HG02623 (cell line): Measurements from ENCODE around the gene TMEM131.
"Not testable (repeated sequence)": the region's sequence is repeated elsewhere in the genome, so short reads cannot be mapped to it uniquely, and the experiment has no call there.

Source experiments
- ATAC-seq: cut with Tn5 transposase; IDR thresholded peaks from one replicate; pipeline ENCODE4 v1.9.1; 2021; ENCODE audit warnings: moderate library complexity; ENCODE audit not compliant: unreplicated experiment

The TMEM131 gene

GRCh38 chr2:97869722-97870346 is 125.9 kb downstream of the TMEM131 start:
- ATAC-seq = no peak

DNA sequence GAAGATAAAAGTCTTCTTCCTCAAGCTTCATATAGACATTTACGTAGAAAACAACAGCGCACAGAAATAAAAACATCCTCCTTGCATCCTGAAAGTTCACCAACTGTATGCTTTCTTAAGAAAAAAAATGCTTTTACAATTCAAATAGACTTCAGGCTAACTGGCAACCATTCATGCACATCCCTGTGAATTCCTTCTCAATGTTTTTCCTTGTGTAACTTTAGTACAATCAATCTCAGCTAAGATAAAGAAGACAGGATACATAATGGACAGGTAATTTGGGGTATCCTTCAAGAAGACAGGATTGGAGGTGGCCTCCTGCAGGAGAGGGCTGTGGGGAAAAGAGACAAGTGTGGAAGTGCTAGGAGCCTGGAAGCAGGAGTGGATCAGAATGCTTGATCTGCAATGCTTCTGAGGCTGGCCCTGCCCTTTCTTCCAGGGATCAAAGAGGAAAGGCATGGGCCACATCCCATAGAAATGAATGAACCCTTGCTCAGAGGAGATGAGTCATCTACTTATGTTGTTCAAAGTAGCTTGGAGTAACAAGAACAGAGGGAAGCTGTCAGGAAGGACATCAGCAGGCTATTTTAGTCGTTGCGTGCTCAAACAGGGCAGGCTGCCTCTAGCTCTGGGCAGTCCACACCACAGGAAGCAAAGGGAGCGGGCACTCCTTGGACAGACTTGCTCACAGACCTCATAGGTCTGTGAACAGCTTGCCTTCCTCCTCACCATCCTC is 126.6 kb downstream of the TMEM131 start:
- ATAC-seq = no peak

DNA sequence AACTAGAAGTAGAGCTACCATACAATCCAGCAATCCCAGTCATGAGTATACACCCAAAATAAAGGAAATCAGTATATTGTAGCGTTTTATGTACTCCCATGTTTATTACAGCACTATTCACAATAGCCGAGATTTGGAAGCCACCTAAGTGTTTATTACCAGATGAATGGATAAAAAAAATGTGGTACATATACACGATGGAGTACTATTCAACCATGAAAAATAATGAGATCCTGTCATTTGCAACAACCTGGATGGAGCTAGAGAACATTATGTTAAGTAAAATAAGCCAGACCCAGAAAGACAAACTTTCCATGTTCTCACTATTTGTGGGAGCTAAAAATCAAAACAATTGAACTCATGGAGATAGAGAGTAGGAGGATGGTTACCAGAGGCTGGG is 131.9 kb downstream of the TMEM131 start:
- ATAC-seq = no peak

DNA sequence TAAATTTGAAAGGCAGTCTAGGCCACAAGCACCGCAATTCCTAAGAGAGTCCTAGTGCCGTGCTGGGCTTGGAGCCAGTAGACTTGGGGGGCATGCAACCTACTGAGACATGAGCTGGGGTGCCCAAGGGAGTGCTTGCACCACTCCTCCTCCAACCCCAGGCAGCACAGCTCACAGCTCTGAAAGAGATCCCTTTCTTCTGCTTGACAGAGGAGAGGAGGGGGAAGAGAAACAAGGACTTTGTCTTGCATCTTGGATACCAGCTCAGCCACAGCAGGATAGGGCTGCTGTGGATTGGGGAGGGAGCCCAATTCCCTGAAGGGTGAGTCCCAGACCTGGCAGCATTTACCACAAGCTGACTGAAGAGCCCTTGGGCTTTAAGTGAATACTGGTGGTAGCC is 134.6 kb downstream of the TMEM131 start:
- ATAC-seq = no peak

DNA sequence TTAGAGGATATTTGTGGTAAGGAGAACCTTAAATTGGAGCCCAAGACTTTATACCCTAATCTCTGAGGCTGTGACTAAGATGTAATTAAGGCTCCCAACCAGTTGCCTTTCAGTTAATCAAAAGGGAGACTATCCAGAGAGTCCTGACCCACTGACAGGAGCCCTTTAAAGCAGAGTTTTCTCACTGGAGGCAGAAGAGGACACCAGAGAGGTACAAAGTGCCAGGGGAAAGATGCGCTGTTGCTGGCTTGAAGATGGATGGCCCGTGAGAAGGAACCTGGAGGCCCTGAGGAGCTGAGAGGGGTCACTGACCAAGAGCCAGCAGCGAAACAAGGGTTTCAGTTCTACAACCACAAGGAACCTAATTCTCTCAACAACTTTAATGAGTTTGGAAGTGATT is 137.3 kb downstream of the TMEM131 start:
- ATAC-seq = no peak

DNA sequence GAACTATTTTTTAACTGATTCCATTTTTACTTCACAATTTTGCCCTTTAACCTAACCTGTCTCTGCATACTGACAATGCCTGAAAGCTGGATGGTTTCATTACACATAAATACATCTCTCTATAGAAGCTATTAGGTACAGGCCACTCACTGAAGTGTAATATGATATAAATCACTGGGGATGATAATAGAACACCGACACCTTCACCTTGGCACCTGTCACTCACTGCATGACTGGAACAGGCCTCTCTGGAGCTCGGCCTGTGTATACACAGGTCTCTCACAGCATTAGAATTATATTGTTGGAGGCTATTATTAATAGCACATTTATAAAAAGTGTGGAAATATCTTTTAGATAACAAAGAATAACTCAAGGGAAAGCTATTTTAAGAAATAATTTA is 138.2 kb downstream of the TMEM131 start:
- no peak for ATAC-seq

GRCh38 chr2:97853057-97853456 is 142.7 kb downstream of the TMEM131 start:
- not testable (repeated sequence) for ATAC-seq

GRCh38 chr2:97851172-97851571 is 144.6 kb downstream of the TMEM131 start:
- no peak for ATAC-seq

GRCh38 chr2:97849881-97850528 is 145.7 kb downstream of the TMEM131 start:
- no peak for ATAC-seq

DNA sequence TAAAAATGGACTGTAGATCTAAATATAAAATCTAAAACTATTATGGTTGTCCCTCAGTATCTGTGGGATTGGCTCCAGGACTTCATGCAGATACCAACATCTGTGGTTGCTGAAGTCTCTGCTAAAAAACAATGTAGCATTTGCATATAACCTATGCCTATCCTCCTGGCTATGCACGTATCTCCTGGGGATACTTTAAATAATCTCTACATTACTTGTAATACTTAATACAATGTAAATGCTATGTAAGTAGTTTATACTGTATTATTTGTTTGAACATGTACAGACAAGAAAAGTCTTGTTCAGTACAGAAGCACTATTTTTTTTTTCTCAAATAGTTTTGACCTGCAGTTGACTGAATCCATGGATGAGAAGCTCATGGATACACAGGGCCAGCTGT is 147.4 kb downstream of the TMEM131 start:
- no peak for ATAC-seq

DNA sequence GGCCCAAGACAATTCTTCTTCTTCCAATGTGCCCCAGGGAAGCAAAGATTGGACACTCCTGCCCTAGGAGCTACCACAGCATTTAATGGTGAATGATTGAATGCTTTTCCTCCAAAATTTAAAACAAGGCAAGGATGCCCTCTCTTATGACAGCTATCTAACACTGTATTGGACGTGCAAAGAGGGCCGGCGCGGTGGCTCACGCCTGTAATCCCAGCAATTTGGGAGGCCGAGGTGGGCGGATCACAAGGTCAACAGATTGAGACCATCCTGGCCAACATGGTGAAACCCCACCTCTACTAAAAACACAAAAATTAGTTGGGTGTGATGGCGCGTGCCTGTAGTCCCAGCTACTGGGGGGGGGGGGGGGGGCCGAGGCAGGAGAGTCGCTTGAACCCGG is 149.0 kb downstream of the TMEM131 start:
- not testable (repeated sequence) for ATAC-seq

GRCh38 chr2:97845818-97846217 is 149.9 kb downstream of the TMEM131 start:
- no peak for ATAC-seq

GRCh38 chr2:97845133-97845532 is 150.6 kb downstream of the TMEM131 start:
- ATAC-seq = no peak

DNA sequence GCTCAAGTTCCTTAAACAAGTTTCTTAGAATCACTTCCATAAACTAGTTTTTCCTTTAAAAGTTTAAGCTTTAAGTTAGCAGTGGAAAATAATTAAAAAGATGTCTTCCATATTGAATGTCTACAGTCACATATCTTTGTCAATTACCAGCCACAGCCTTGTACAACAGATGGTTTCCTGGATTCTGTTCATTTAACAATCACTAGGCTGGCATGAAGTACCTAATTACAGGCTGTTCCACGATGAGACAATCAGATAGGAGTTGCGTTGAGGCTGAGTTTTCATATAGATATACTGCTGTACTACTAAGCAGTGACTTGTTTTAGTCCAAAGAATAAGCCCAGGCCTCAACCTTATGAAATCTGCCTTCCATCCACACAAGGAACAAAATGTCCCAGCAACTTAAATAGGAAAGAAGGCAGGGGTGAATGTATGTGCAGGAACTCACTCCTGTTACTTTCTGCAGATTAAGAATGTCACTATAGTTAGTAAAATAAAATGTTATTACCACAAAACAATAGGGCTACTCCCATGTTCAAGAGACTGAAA is 151.4 kb downstream of the TMEM131 start:
- ATAC-seq = no peak

DNA sequence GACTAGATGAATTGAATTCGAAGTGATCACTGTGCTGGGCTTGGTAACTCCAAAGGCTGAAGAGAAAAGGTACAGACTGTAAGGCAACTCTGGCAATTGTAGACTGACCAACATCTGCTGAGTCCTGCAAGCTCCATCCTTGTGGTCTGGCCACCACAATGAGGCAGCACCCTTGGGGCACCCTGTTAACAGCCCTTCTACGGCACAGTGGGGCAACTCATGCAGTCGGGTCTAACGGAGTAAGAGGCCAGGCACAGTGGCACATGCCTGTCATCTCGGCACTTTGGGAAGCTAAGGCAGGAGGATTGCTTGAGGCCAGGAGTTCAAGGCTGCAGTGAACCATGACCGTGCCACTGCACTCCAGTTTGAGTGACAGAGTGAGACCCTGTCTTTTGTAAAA is 155.6 kb downstream of the TMEM131 start:
- ATAC-seq = no peak

GRCh38 chr2:97834610-97835009 is 161.1 kb downstream of the TMEM131 start:
- ATAC-seq = no peak

DNA sequence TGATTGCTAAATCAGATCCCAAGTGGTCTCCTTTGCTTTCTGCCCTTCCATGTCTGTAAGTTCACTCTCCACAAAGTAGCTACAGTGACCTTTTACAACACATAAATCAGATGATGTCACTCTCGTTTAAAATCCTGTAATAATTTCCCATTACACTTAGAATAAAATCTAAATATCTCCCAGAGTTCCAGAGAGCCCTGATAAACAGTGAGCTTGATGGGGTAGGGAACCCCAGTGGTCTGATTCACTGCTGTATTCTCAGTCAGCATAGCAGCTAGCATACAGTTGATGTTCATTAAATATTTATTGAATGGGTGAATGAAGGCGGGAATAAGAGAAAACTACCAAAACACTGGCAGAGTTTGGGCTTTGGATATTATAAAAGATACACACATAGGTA is 164.6 kb downstream of the TMEM131 start:
- ATAC-seq = no peak

GRCh38 chr2:97829255-97829654 is 166.5 kb downstream of the TMEM131 start:
- not testable (repeated sequence) for ATAC-seq

- ATAC-seq = not testable (repeated sequence)
Measured at GRCh38 chr2:97827013-97827412, 168.7 kb downstream of the TMEM131 start.

DNA sequence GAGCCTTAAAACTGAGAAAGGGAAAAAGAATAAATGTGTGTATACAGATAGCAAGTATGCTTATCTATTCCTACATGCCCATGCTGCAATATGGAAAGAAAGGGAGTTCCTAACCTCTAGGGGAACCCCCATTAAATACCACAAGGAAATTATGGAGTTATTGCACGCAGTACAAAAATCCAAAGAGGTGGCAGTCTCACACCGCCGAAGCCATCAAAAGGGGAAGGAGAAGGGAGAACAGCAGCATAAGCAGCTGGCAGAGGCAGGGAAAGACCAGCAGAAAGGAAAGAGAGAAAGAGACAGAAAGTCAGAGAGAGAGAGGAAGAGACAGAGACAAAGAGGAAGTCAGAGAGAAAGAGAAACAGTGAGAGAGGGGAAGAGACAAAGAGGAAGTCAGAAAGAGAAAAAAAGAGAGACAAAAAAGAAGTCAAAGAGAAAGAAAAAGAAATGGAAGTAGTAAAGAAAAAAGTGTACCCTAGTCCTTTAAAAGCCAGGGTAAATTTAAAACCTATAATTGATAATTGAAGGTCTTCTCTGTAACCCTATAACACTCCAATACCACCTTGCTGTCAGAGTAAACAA is 169.4 kb downstream of the TMEM131 start:
- not testable (repeated sequence) for ATAC-seq

GRCh38 chr2:97824011-97824410 is 171.7 kb downstream of the TMEM131 start:
- not testable (repeated sequence) for ATAC-seq
